OCI-LY7 (cell line): ENCODE results near the gene TMEM184A. TPM values are rescaled to one million over a fixed set of nuclear protein-coding genes. Genes with fewer than 3 reads are reported as not detected.

Source experiments
- BruUV-seq: library from RNA; stranded (reverse); fragments of 400-500 nt; replicated peaks from 2 replicates; lab custom pipeline; 2021; lab: Mats Ljungman, UMichigan
- CTCF ChIA-PET: fragments of 300-600 bp; sonication (Branson Sonifier 250); formaldehyde crosslinking; loops from one replicate; lab custom pipeline; 2022; ENCODE audit warnings: antibody characterized with exemption; ENCODE audit not compliant: unreplicated experiment; lab: Charles Lee
- POLR2A ChIA-PET: fragments of 300-600 bp; sonication (Branson Sonifier 250); formaldehyde crosslinking; loops from one replicate; lab custom pipeline; 2022; ENCODE audit warnings: antibody characterized with exemption; lab: Charles Lee
- DNase-seq: peaks from one replicate; pipeline ENCODE4 v3.0.0-alpha.2; 2015; ENCODE audit warnings: low spot score
- H2AFZ ChIP-seq: fragments of 200-600 bp; sonication (generic), shearing (Covaris generic); 2 replicates; pipeline ENCODE4 v1.6.1; 2014; ENCODE audit warnings: mild to moderate bottlenecking, antibody characterized with exemption, low read length, moderate library complexity
- H3K27ac ChIP-seq: fragments of 200-600 bp; sonication (generic); 2 replicates; pipeline ENCODE4 v1.5.1; 2014; ENCODE audit warnings: mixed run types, low read depth, mild to moderate bottlenecking, moderate library complexity, low read length, inconsistent platforms; ENCODE audit not compliant: poor library complexity, severe bottlenecking
- H3K36me3 ChIP-seq: fragments of 200-600 bp; sonication (generic); 2 replicates; pipeline ENCODE4 v1.6.1; 2014; ENCODE audit warnings: mild to moderate bottlenecking, antibody characterized with exemption, low read length, moderate library complexity, mixed read lengths; ENCODE audit not compliant: insufficient read depth
- H3K4me1 ChIP-seq: fragments of 200-600 bp; sonication (generic); 2 replicates; pipeline ENCODE4 v1.5.1; 2014; ENCODE audit warnings: mild to moderate bottlenecking, low read length; ENCODE audit not compliant: insufficient read depth, poor library complexity, severe bottlenecking
- H3K4me2 ChIP-seq: fragments of 200-600 bp; sonication (generic); 2 replicates; pipeline ENCODE4 v1.6.1; 2014; ENCODE audit warnings: mild to moderate bottlenecking, low read length
- H3K4me3 ChIP-seq: fragments of 200-600 bp; sonication (generic); 2 replicates; pipeline ENCODE4 v1.5.1; 2014; ENCODE audit warnings: mild to moderate bottlenecking, low read depth, low read length; ENCODE audit not compliant: poor library complexity, severe bottlenecking
- H3K79me2 ChIP-seq: fragments of 200-600 bp; sonication (generic); 2 replicates; pipeline ENCODE4 v1.6.1; 2016; ENCODE audit warnings: low read depth, mild to moderate bottlenecking, low read length, moderate library complexity, mixed read lengths; ENCODE audit not compliant: insufficient read depth
- H3K9me2 ChIP-seq: fragments of 200-600 bp; sonication (generic); 2 replicates; pipeline ENCODE4 v1.6.1; 2016; ENCODE audit warnings: mild to moderate bottlenecking, low read length, mixed read lengths; ENCODE audit not compliant: insufficient read depth
- H3K9me3 ChIP-seq: fragments of 200-600 bp; sonication (generic); 2 replicates; pipeline ENCODE4 v1.6.1; 2014; ENCODE audit warnings: mild to moderate bottlenecking, mixed run types, low read length, mixed read lengths
- H4K20me1 ChIP-seq: fragments of 200-600 bp; sonication (generic); 2 replicates; pipeline ENCODE4 v1.6.1; 2014; ENCODE audit warnings: mild to moderate bottlenecking, antibody characterized with exemption, low read length, moderate library complexity, mixed read lengths; ENCODE audit not compliant: insufficient read depth
- EZH2phosphoT487 ChIP-seq: fragments of 200-600 bp; sonication (generic); IDR thresholded peaks from 2 replicates; pipeline ENCODE4 v1.6.1; 2018; ENCODE audit warnings: low read depth, borderline replicate concordance, mild to moderate bottlenecking, mixed run types, antibody characterized with exemption, low read length, moderate library complexity, mixed read lengths
- intact Hi-C: fragments of 100-400 bp; cut with micrococcal nuclease; formaldehyde crosslinking; loops from one replicate; pipeline ENCODE4 v1.10.0; 2022; ENCODE audit not compliant: unreplicated experiment
- total RNA-seq, 2 experiments: library from RNA; depleted of rRNA in 1 of 2; stranded (reverse); fragments of >200 nt in 1 of 2; shearing (Covaris generic) in 1 of 2; gene quantifications; 2 replicates each; pipeline ENCODE4 v1.2.3, GENCODE V29; 2014 to 2022
- TF ChIP-seq, protein P1 (sequence below): fragments of 200-600 bp; sonication (generic); conservative IDR thresholded peaks from 2 replicates; pipeline ENCODE4 v1.5.1; 2014; ENCODE audit warnings: mild to moderate bottlenecking, antibody characterized with exemption, low read length, moderate library complexity, mixed read lengths

TMEM184A gene
- total RNA-seq, 2 experiments from 2014 or later, result 0.19 TPM; not detected in 1

- no peak for DNase-seq
- ChIA-PET CTCF (no interaction called here), POLR2A (interaction anchor here (0.6 kb wide), 1 partner anchor 684 kb away, joined by 4 read pairs; no protein-coding TSS in a partner anchor)
- Histone ChIP-seq H2AFZ (no peak overlapping the region), H3K9me2 (no peaks in the 10 kb centered on the region), H3K9me3 (no peaks in the 10 kb centered on the region), H3K4me2 (no peak overlapping the region), H3K79me2 (no peaks in the 10 kb centered on the region), H3K36me3 (no peaks in the 10 kb centered on the region), H3K4me3 (no peak overlapping the region), H4K20me1 (no peaks in the 10 kb centered on the region), H3K4me1 (no peaks in the 10 kb centered on the region), H3K27ac (no peak overlapping the region)
- intact Hi-C loops, result no loop called here
- no TSS peak for BruUV-seq
- TF ChIP-seq EZH2phosphoT487, result no peak
- TF ChIP-seq, protein P1, sequence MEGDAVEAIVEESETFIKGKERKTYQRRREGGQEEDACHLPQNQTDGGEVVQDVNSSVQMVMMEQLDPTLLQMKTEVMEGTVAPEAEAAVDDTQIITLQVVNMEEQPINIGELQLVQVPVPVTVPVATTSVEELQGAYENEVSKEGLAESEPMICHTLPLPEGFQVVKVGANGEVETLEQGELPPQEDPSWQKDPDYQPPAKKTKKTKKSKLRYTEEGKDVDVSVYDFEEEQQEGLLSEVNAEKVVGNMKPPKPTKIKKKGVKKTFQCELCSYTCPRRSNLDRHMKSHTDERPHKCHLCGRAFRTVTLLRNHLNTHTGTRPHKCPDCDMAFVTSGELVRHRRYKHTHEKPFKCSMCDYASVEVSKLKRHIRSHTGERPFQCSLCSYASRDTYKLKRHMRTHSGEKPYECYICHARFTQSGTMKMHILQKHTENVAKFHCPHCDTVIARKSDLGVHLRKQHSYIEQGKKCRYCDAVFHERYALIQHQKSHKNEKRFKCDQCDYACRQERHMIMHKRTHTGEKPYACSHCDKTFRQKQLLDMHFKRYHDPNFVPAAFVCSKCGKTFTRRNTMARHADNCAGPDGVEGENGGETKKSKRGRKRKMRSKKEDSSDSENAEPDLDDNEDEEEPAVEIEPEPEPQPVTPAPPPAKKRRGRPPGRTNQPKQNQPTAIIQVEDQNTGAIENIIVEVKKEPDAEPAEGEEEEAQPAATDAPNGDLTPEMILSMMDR, result no peak
Observed at GRCh38 chr7:1603346-1604225, 47.6 kb upstream of the TMEM184A start.

DNA sequence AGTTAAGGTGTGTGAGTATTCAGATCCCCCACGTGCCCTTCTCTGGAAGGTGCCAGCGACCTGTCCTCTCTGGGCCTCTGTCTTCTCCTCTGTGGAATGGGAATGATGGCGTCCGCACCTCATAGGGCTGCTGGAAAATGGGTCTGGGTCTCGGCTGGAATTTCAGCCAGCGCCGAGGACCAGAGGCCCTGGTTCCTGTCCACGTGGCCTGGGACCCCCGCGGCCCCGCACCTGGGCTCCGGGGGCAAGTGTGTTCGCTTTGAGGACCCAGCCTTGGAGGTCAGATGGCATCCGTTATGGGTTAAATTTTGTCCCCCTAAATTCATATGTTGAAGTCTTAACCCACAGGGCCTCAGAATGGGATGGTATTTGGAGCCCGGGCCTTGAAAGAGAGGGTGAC lies 46.4 kb upstream of the TMEM184A start:
- DNase-seq, result no peak
- H4K20me1 ChIP-seq, result no peaks in the 10 kb centered on the region
- no peak overlapping the region for H3K27ac ChIP-seq
- H3K36me3 ChIP-seq, result no peaks in the 10 kb centered on the region
- ChIA-PET POLR2A (no interaction called here), CTCF (no interaction called here)
- H3K4me1 ChIP-seq, result no peaks in the 10 kb centered on the region
- H3K9me2 ChIP-seq, result no peaks in the 10 kb centered on the region
- H3K9me3 ChIP-seq, result no peaks in the 10 kb centered on the region
- BruUV-seq, result no TSS peak
- no peaks in the 10 kb centered on the region for H3K79me2 ChIP-seq
- intact Hi-C loops, result no loop called here
- no peak overlapping the region for H3K4me3 ChIP-seq
- TF ChIP-seq, protein P1, result no peak
- TF ChIP-seq EZH2phosphoT487, result no peak
- H2AFZ ChIP-seq, result no peak overlapping the region
- H3K4me2 ChIP-seq, result no peak overlapping the region

DNA sequence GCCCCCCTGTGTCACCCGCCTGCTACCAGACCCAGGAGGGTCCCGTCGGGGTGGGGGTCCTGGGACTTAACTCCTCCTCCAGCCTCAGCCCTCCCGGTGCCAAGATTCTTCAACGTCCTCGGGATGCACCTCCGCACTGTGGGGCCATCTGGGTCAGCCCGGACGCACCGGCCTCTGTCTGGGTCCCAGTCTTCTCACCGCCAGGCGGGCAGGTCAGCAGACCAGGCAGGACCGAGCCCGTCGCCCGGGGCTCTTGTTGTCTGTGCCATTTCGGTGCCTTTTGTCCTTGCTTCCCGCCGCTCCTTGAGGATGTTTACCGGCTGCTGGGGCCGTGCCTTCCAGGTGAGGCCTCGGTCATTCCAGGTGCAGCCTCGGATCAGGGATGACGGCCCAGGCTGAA lies 46.0 kb upstream of the TMEM184A start:
- H3K36me3 ChIP-seq, result no peaks in the 10 kb centered on the region
- no peaks in the 10 kb centered on the region for H3K9me2 ChIP-seq
- no peaks in the 10 kb centered on the region for H3K79me2 ChIP-seq
- BruUV-seq, result no TSS peak
- TF ChIP-seq, protein P1, result no peak
- no peak for TF ChIP-seq EZH2phosphoT487
- no peaks in the 10 kb centered on the region for H3K4me1 ChIP-seq
- ChIA-PET POLR2A (no interaction called here), CTCF (no interaction called here)
- intact Hi-C loops, result no loop called here
- H3K27ac ChIP-seq, result no peak overlapping the region
- no peaks in the 10 kb centered on the region for H3K9me3 ChIP-seq
- no peak overlapping the region for H3K4me3 ChIP-seq
- H2AFZ ChIP-seq, result no peak overlapping the region
- H3K4me2 ChIP-seq, result no peak overlapping the region
- no peaks in the 10 kb centered on the region for H4K20me1 ChIP-seq
- no peak for DNase-seq
